Body of pancreas (tissue), 4 donors: ENCODE results near the gene WDR44. TPM values are rescaled to one million over a fixed set of nuclear protein-coding genes. Genes with fewer than 3 reads are reported as not detected.

Experiments
- ATAC-seq: fragments of 150-250 bp; one replicate; pipeline ENCODE4 v1.9.1; 2016
- DNase-seq, 4 donors: peaks; one replicate each; pipeline ENCODE4 v3.0.0-alpha.2; 2019
- H3K27ac ChIP-seq, 4 donors: fragments of 200-600 bp; sonication (generic); 1 replicate in 3 of 4; 2 replicates in 1 of 4; pipeline versions ENCODE4 v1.5.1 to v1.6.1; 2016 to 2019; ENCODE audit warnings: mild to moderate bottlenecking in 1 of 4, mixed read lengths in 1 of 4, moderate library complexity in 1 of 4
- H3K27me3 ChIP-seq, 2 donors: fragments of 200-600 bp; sonication (generic); one replicate each; pipeline ENCODE4 v1.6.0; 2016; ENCODE audit warnings: mild to moderate bottlenecking in 1 of 2
- H3K36me3 ChIP-seq, 2 donors: fragments of 200-600 bp; sonication (generic); replicated peaks in 1 of 2; 2 replicates each; pipeline ENCODE4 v1.5.1; 2016; ENCODE audit warnings: low read depth in 2 of 2; ENCODE audit not compliant: insufficient read depth in 1 of 2
- H3K4me1 ChIP-seq: fragments of 200-600 bp; sonication (generic); one replicate; pipeline ENCODE4 v1.6.0; 2016
- H3K4me3 ChIP-seq, 2 donors: fragments of 200-600 bp; sonication (generic); 1 replicate in 1 of 2; 2 replicates in 1 of 2; pipeline ENCODE4 v1.5.1; 2016 to 2019
- H3K9me3 ChIP-seq, 3 donors: fragments of 200-600 bp; sonication (generic); 1 replicate in 2 of 3; 2 replicates in 1 of 3; pipeline ENCODE4 v1.5.1; 2016
- POLR2A ChIP-seq, 3 donors: fragments of 450-650 bp; IDR thresholded peaks; one replicate each; pipeline ENCODE4 v1.6.1; 2016; ENCODE audit warnings: antibody characterized with exemption in 3 of 3, mild to moderate bottlenecking in 2 of 3
- WGBS, 2 donors: methylation state at CpG; one replicate each; pipeline ENCODE4 v1.1.5; 2017; 5-methylcytosine and 5-hydroxymethylcytosine counted together
- intact Hi-C: fragments of 100-400 bp; cut with DNase I; formaldehyde crosslinking; loops from one replicate; pipeline ENCODE4 v1.15.1; 2023
- total RNA-seq, 2 donors: library from RNA; depleted of rRNA; stranded (reverse); fragments of >200 nt; gene quantifications; one replicate each; pipeline ENCODE4 v1.1.0, GENCODE V29; 2016
- TF ChIP-seq, protein P1 (sequence below), 7 experiments: fragments of 450-650 bp in 4 of 7; fragments of 200-600 bp in 3 of 7; sonication (generic) in 3 of 7; IDR thresholded peaks; one replicate each; pipeline ENCODE4 v1.5.1; 2016 to 2019; ENCODE audit warnings: antibody characterized with exemption in 7 of 7

The WDR44 gene
- total RNA-seq, 2 donors from 2014 or later: 9.9 to 10.1 TPM

DNA sequence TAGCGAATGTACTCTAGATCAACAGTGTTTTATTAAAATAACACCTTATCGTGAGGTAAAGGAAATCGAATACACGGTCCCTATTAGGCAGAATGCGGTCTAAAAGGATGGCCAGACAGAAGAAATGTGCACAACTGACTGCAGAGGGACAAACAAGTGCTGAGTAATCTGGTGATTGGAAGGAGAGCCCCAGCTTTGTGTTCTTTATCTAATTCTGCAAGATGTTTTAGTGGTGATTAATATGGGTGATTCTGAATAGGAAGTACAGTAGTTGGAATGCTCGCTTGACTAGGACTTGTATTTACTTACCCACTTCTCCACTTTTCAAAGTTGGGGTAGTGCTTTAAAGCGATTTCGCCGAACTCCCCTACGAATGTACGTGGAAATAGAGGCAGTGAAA lies 1.2 kb downstream of the WDR44 start:
- Histone ChIP-seq H3K27ac (peak overlapping the region; percentile 80 to 97 (median 92)), H3K27me3 (no peaks in the 10 kb centered on the region), H3K9me3 (no peaks in the 10 kb centered on the region), H3K4me1 (no peaks in the 10 kb centered on the region), H3K4me3 (peak overlapping the region; percentile 33 to 54), H3K36me3 (no peaks in the 10 kb centered on the region)
- peak in 1 of 4 donors; percentile 4 for DNase-seq
- WGBS, 2 donors: 0% methylated on average over 11 of the region's 11 CpGs
- no peak for ATAC-seq
- intact Hi-C loops: no loop called here
- TF ChIP-seq, protein P1, sequence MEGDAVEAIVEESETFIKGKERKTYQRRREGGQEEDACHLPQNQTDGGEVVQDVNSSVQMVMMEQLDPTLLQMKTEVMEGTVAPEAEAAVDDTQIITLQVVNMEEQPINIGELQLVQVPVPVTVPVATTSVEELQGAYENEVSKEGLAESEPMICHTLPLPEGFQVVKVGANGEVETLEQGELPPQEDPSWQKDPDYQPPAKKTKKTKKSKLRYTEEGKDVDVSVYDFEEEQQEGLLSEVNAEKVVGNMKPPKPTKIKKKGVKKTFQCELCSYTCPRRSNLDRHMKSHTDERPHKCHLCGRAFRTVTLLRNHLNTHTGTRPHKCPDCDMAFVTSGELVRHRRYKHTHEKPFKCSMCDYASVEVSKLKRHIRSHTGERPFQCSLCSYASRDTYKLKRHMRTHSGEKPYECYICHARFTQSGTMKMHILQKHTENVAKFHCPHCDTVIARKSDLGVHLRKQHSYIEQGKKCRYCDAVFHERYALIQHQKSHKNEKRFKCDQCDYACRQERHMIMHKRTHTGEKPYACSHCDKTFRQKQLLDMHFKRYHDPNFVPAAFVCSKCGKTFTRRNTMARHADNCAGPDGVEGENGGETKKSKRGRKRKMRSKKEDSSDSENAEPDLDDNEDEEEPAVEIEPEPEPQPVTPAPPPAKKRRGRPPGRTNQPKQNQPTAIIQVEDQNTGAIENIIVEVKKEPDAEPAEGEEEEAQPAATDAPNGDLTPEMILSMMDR (IDR thresholded peaks at IDR 0.05): no peak
- TF ChIP-seq POLR2A (IDR thresholded peaks at IDR 0.05): no peak

DNA sequence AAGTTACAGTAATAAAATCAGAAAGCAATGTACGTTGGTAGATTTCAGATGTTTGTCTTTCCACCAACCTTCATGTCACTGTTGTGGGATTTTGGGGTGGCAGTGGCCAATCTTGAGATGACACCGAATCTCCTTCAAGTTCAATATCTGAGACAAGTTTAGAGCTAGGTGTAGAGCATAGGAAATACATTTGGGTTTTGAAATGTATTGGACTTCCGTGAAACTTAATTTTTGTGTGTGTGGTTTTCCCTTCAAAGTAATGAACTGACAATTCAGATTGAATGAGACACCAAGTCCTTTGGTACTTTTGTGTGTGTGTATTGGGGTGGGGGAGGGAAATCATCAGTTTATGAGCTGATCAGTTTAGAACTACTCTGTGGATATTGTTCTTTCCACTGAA lies 1.8 kb downstream of the WDR44 start:
- no peaks in the 10 kb centered on the region for H3K4me1 ChIP-seq
- 2 to 24% methylated on average over 3 of the region's 3 CpGs for WGBS, 2 donors
- no peak for DNase-seq
- TF ChIP-seq POLR2A (IDR thresholded peaks at IDR 0.05): no peak
- TF ChIP-seq, protein P1 (IDR thresholded peaks at IDR 0.05): no peak
- ATAC-seq: no peak
- peak overlapping the region in 1 of 4 donors; percentile 92 for H3K27ac ChIP-seq
- H3K9me3 ChIP-seq: no peaks in the 10 kb centered on the region
- H3K4me3 ChIP-seq: no peak overlapping the region
- intact Hi-C loops: no loop called here
- H3K27me3 ChIP-seq: no peaks in the 10 kb centered on the region
- H3K36me3 ChIP-seq: no peaks in the 10 kb centered on the region

DNA sequence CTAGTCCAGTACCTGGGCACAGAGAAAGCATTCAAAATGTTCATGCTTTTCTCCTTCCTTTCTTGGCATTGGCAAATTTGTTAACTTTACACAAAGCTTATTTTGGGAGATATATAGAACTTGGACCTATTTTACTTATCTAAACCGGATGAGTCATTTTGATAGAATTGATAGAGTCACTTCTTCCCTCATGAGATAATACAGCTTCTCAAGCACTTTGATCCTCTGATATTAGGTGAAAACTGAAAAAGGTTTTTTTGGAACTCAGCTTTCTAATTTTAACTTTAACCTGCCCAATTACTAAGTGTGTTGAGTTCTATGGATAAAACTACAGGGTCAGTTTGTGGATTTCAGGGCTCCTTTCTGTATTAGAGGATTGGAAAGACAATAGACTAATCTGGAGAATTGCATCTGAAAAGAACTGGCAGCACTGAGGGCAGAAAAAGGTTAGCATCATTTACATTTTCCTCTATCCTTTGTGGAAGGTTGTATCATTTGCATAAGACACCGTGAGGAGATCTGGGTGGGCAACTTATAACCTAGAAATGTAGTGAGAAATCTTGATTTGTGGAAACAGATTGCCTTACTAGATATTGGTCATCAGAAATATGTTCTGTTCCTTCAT lies 2.4 kb downstream of the WDR44 start:
- no peak overlapping the region for H3K4me3 ChIP-seq
- intact Hi-C loops: no loop called here
- ATAC-seq: no peak
- H3K27me3 ChIP-seq: no peaks in the 10 kb centered on the region
- 38 to 47% methylated on average over 2 of the region's 2 CpGs for WGBS, 2 donors
- H3K36me3 ChIP-seq: no peaks in the 10 kb centered on the region
- no peaks in the 10 kb centered on the region for H3K9me3 ChIP-seq
- no peaks in the 10 kb centered on the region for H3K4me1 ChIP-seq
- no peak for TF ChIP-seq POLR2A (IDR thresholded peaks at IDR 0.05)
- TF ChIP-seq, protein P1 (IDR thresholded peaks at IDR 0.05): no peak
- no peak overlapping the region for H3K27ac ChIP-seq
- no peak for DNase-seq

DNA sequence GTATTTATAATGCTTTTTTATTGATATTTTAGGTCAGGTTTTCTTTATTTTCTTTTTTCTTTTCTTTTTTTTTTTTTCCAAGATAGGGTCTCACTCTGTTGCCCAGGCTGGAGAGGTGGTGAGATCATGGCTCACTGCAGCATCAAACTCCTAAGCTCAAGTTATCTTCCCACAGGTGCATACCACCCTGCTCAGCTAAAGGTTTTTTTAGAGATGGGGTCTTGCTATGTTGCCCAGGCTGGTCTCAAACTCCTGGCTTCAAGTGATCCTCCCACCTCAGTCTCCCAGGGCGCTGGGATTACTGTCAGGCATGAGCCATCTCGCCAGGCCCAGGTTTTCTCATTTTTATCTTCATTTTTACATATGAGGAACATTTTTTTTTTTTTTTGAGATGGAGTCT lies 3.3 kb downstream of the WDR44 start:
- Histone ChIP-seq H3K36me3 (no peaks in the 10 kb centered on the region), H3K4me1 (no peaks in the 10 kb centered on the region), H3K27me3 (no peaks in the 10 kb centered on the region), H3K4me3 (no peak overlapping the region), H3K27ac (no peak overlapping the region), H3K9me3 (no peaks in the 10 kb centered on the region)
- no peak for ATAC-seq
- intact Hi-C loops: no loop called here
- DNase-seq: no peak
- 100% methylated on average over 2 of the region's 2 CpGs for WGBS, 2 donors
- TF ChIP-seq, protein P1 (IDR thresholded peaks at IDR 0.05): no peak
- no peak for TF ChIP-seq POLR2A (IDR thresholded peaks at IDR 0.05)

DNA sequence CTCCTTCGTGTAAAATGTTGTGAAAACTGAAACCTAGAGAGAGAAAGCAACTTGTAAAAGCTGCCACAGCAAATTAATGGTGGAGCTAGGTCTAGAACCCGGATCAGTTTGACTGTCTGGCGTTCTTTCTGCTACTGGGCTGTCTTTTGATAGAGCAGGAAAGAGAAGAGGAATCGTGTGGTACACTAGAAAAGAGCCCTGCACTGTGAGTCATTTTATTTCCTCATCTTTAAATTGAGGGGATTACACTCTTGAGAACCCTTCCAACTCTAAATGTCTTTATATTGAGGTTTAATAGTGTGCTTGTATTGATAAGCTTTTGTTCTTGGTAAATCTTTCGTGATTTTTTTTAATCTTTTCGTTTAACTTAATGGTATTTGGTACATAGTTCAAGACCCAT lies 4.3 kb downstream of the WDR44 start:
- no peak overlapping the region for H3K4me3 ChIP-seq
- ATAC-seq (no peak), DNase-seq (no peak)
- H3K27me3 ChIP-seq: no peaks in the 10 kb centered on the region
- intact Hi-C loops: no loop called here
- H3K27ac ChIP-seq: no peak overlapping the region
- no peaks in the 10 kb centered on the region for H3K9me3 ChIP-seq
- H3K4me1 ChIP-seq: no peaks in the 10 kb centered on the region
- TF ChIP-seq, protein P1 (IDR thresholded peaks at IDR 0.05): no peak
- no peak for TF ChIP-seq POLR2A (IDR thresholded peaks at IDR 0.05)
- 42 to 70% methylated on average over 6 of the region's 6 CpGs for WGBS, 2 donors
- no peaks in the 10 kb centered on the region for H3K36me3 ChIP-seq
